CD4-positive, alpha-beta T cell (primary cell): Measurements from ENCODE around the gene TMEM184A. TPM values are rescaled to one million over a fixed set of nuclear protein-coding genes. Genes with fewer than 3 reads are reported as not detected.

Source experiments
- ATAC-seq: fragments of 200-7000 bp; cut with Tn5 transposase; one replicate; pipeline ENCODE4 v1.10.0; 2022; ENCODE audit warnings: mild to moderate bottlenecking; ENCODE audit not compliant: poor library complexity
- CTCF ChIA-PET: fragments of 350-600 bp; sonication (Branson Sonifier 250); formaldehyde crosslinking; loops from one replicate; lab custom pipeline; 2021; ENCODE audit warnings: antibody characterized with exemption, inconsistent platforms; lab: Charles Lee
- POLR2A ChIA-PET: fragments of 350-600 bp; sonication (Branson Sonifier 250); formaldehyde crosslinking; loops from one replicate; lab custom pipeline; 2021; ENCODE audit warnings: antibody characterized with exemption, inconsistent platforms; lab: Charles Lee
- DNase-seq, 14 experiments: peaks; one replicate each; pipeline ENCODE4 v3.0.0-alpha.2; 2013 to 2020; ENCODE audit warnings: mixed read lengths in 2 of 14
- H3K27ac ChIP-seq, 2 donors: one replicate each; pipeline versions ENCODE4 v1.5.1 to v1.7.0; 2013; ENCODE audit warnings: low read length in 2 of 2, low read depth in 1 of 2, mild to moderate bottlenecking in 1 of 2
- H3K27me3 ChIP-seq, 2 experiments: 1 replicate in 1 of 2; 2 replicates in 1 of 2; pipeline versions ENCODE4 v1.6.1 to v1.7.0; 2013; ENCODE audit warnings: low read length in 2 of 2, control low read depth in 1 of 2, mild to moderate bottlenecking in 1 of 2, moderate library complexity in 1 of 2; ENCODE audit not compliant: insufficient read depth in 2 of 2, control insufficient read depth in 1 of 2
- H3K36me3 ChIP-seq: one replicate; pipeline ENCODE4 v1.6.1; 2013; ENCODE audit warnings: low read length, control low read depth; ENCODE audit not compliant: insufficient read depth
- H3K4me1 ChIP-seq: one replicate; pipeline ENCODE4 v1.6.1; 2013; ENCODE audit warnings: low read length, control low read depth; ENCODE audit not compliant: insufficient read depth
- H3K4me3 ChIP-seq: one replicate; pipeline ENCODE4 v1.5.1; 2013; ENCODE audit warnings: mild to moderate bottlenecking, low read length, moderate library complexity
- H3K9me3 ChIP-seq, 2 experiments: 1 replicate in 1 of 2; 2 replicates in 1 of 2; pipeline versions ENCODE4 v1.6.1 to v1.7.0; 2013; ENCODE audit warnings: low read length in 2 of 2, mild to moderate bottlenecking in 2 of 2, control low read depth in 1 of 2, moderate library complexity in 1 of 2; ENCODE audit not compliant: control insufficient read depth in 1 of 2, insufficient read depth in 1 of 2
- H3K27ac Mint-ChIP-seq: one replicate; pipeline ENCODE4 v1.8.0; 2020; ENCODE audit warnings: mixed read lengths
- H3K27me3 Mint-ChIP-seq: one replicate; pipeline ENCODE4 v1.8.0; 2021; ENCODE audit warnings: mixed read lengths
- H3K36me3 Mint-ChIP-seq: one replicate; pipeline ENCODE4 v1.8.0; 2021; ENCODE audit warnings: low read depth, mixed read lengths
- H3K4me1 Mint-ChIP-seq: one replicate; pipeline ENCODE4 v1.8.0; 2021; ENCODE audit warnings: low read depth, mixed read lengths
- H3K4me3 Mint-ChIP-seq: one replicate; pipeline ENCODE4 v1.8.0; 2020; ENCODE audit warnings: mild to moderate bottlenecking, mixed read lengths
- H3K9me3 Mint-ChIP-seq: one replicate; pipeline ENCODE4 v1.8.0; 2020; ENCODE audit warnings: mixed read lengths
- intact Hi-C, 2 experiments: fragments of 100-400 bp; cut with DNase I in 1 of 2; cut with micrococcal nuclease in 1 of 2; formaldehyde crosslinking; loops; one replicate each; pipeline versions ENCODE4 v1.15.1 to v1.9.0; 2023 to 2025; cut with DNase I, micrococcal nuclease
- polyA plus RNA-seq, 2 donors: library from polyadenylated mRNA; unstranded; fragments of 120-200 nt; gene quantifications; one replicate each; pipeline ENCODE4 v1.2.1, GENCODE V29; 2013
- total RNA-seq, 174 experiments: library from RNA in 2 of 174; stranded (reverse) in 2 of 174; gene quantifications; one replicate each; pipeline ENCODE4 v1.2.3 and lab custom pipeline; 2021 to 2026
- TF ChIP-seq, protein P1 (sequence below): fragments of 200-600 bp; IDR thresholded peaks from one replicate; pipeline ENCODE4 v1.8.0; 2022; ENCODE audit warnings: antibody characterized with exemption, mild to moderate bottlenecking

Gene TMEM184A
- under 1 TPM in 1 of 2 experiments, not detected in 1; 0.06 TPM for total RNA-seq
- 0.23 TPM for polyA plus RNA-seq (2013, experiment 1 of 2)
- 0.14 TPM for polyA plus RNA-seq (2013, experiment 2 of 2)
- total RNA-seq (lab: John Stamatoyannopoulos, UW): 0 to 0.81 (median 0.20) reads per million in 172 experiments

DNA sequence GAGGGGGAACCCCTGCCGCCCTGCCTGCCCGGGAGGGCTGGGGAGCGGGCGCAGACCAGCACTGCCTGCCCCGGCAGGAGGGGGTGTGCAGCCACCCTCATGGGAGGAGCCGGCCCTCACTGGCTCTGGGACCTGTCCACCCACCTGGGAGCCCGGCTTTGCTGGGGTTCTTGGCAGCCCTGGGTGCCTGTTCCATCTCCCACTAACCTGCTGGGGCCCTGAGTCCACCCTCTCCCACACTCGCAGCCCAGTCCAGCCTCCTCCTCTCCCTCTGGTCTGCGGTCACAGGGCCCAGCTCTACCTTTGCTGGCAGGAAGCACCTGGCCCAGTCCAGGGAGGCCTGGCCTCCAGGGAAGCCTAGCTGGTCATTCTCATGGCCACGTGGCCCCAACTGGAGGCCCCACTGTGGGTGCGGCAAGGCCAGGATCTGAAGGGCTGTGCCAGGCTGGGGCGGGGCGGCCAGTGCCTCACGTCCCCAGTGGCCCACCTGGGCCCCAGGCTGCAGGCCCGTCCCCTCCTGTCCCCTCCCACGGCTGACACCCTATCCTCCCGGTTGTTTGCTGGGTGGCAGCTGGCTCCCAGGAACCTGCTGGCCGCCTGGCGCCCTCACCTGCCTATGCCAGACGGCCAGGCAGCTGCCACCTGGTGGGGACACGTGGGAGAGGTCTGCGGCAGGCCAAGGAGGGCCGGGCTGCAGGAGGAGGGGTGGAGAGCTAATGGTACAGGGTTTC lies at the start of gene TMEM184A:
Gene TMEM184A, minus strand, starts transcription at position 393 of the 731 bp plus-strand sequence. CDS start 721 bp downstream, outside the sequence.
- H3K4me3 ChIP-seq: no peak within 1 kb of the TSS
- peak in 13 of 14 experiments; percentile 26 to 76 (median 53) for DNase-seq
- H3K36me3 ChIP-seq: no peaks in the 10 kb centered on the region
- no peaks in the 10 kb centered on the region for H3K9me3 Mint-ChIP-seq
- peaks cover 6% of the 10 kb centered on the region for H3K4me1 ChIP-seq
- ATAC-seq: peak; percentile 92
- CTCF ChIA-PET: interaction anchor here (0.6 to 1.7 kb wide), 8 partner anchors 12 to 793 kb away, joined by 3 to 12 read pairs (median 6); no protein-coding TSS in a partner anchor
- H3K9me3 ChIP-seq: no peaks in the 10 kb centered on the region
- no peak within 1 kb of the TSS for H3K27ac Mint-ChIP-seq
- TF ChIP-seq, protein P1, sequence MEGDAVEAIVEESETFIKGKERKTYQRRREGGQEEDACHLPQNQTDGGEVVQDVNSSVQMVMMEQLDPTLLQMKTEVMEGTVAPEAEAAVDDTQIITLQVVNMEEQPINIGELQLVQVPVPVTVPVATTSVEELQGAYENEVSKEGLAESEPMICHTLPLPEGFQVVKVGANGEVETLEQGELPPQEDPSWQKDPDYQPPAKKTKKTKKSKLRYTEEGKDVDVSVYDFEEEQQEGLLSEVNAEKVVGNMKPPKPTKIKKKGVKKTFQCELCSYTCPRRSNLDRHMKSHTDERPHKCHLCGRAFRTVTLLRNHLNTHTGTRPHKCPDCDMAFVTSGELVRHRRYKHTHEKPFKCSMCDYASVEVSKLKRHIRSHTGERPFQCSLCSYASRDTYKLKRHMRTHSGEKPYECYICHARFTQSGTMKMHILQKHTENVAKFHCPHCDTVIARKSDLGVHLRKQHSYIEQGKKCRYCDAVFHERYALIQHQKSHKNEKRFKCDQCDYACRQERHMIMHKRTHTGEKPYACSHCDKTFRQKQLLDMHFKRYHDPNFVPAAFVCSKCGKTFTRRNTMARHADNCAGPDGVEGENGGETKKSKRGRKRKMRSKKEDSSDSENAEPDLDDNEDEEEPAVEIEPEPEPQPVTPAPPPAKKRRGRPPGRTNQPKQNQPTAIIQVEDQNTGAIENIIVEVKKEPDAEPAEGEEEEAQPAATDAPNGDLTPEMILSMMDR: peak; percentile 49
- no peak within 1 kb of the TSS for H3K27ac ChIP-seq
- no peaks in the 10 kb centered on the region for H3K27me3 ChIP-seq
- no peaks in the 10 kb centered on the region for H3K4me1 Mint-ChIP-seq
- H3K36me3 Mint-ChIP-seq: no peaks in the 10 kb centered on the region
- POLR2A ChIA-PET: interaction anchor here (0.9 kb wide), 1 partner anchor 50 kb away, joined by 3 read pairs; no protein-coding TSS in a partner anchor
- H3K4me3 Mint-ChIP-seq: no peak within 1 kb of the TSS
- intact Hi-C loops: no loop called here
- H3K27me3 Mint-ChIP-seq: no peaks in the 10 kb centered on the region

DNA sequence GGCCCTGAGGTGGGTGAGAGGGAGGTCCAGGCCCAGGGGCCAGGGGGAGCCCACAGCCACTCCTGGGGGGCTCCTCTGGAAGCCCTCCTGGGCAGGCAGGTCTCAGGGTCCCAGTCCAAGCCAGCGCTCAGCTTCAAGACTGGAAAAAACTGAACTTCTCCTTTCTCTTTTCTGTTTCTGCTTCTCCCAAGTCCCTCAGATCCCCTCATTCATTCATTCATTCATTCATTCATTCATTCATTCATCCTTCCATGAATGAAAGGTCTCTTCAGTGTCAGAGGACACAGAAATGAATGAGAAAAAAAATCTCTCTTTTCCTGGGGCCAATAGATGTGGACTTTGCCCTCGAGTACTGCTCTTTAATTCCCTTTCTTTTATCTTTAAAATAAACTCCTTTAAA lies 48.4 kb upstream of the TMEM184A start:
- no peak overlapping the region for H3K4me3 ChIP-seq
- H3K9me3 ChIP-seq: no peaks in the 10 kb centered on the region
- no peaks in the 10 kb centered on the region for H3K9me3 Mint-ChIP-seq
- H3K27ac ChIP-seq: no peak overlapping the region
- no peaks in the 10 kb centered on the region for H3K4me1 ChIP-seq
- peaks cover 0 to 5% of the 10 kb centered on the region in 2 experiments for H3K27me3 ChIP-seq
- H3K36me3 ChIP-seq: no peaks in the 10 kb centered on the region
- ChIA-PET CTCF (no interaction called here), POLR2A (no interaction called here)
- no peak overlapping the region for H3K4me3 Mint-ChIP-seq
- no peak for DNase-seq
- TF ChIP-seq, protein P1: no peak
- no peak overlapping the region for H3K27ac Mint-ChIP-seq
- no peaks in the 10 kb centered on the region for H3K36me3 Mint-ChIP-seq
- intact Hi-C loops: no loop called here
- H3K27me3 Mint-ChIP-seq: peaks cover 12% of the 10 kb centered on the region
- ATAC-seq: no peak
- no peaks in the 10 kb centered on the region for H3K4me1 Mint-ChIP-seq

DNA sequence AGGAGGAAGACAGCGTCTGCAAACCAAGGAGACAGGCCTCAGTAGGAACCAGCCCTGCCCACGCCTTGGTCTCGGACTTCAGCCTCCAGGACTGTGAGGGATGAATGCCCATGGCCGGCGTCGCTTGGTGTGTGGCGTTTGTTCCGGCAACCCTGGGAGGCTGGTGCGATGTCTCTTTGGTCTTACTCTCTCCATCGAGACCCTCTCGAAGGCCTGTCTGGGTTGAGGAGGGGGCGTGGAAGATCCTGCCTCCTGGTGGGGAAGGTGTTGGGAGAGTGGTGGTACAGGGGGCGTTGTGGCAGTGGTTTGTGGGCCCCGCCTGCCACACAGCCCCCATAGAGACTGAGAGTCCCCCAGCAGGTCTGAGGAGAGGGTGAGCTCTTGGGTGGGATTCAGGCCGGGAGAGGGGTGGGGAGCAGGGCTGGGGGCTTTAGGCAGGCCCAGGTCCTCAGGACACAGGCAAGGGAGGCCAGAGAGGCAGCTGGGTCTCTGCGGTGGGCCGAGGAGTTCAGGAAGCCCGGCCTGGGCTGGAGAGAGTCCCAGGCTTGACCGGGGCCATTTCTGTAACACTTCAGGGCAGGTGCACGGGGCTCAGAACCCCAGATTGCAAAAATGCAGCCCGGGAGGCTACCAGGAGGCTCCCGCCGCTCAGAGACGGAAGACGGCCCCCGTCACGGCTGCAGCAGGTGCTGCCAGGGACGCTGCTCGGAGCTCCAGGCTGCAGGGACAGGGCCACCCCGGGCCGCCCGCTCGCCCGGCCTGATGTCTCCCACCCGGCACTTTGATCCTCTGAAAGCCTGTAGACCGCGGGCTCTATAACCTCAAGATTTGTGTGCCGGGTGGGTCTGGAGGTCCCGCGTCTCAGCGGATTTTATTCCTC lies 47.6 kb upstream of the TMEM184A start:
- H3K9me3 ChIP-seq: no peaks in the 10 kb centered on the region
- H3K36me3 ChIP-seq: no peaks in the 10 kb centered on the region
- H3K4me1 ChIP-seq: no peaks in the 10 kb centered on the region
- H3K27me3 ChIP-seq: peaks cover 0 to 5% of the 10 kb centered on the region in 2 experiments
- H3K27me3 Mint-ChIP-seq: peaks cover 12% of the 10 kb centered on the region
- H3K9me3 Mint-ChIP-seq: no peaks in the 10 kb centered on the region
- no peak overlapping the region for H3K27ac Mint-ChIP-seq
- intact Hi-C loops: no loop called here
- H3K4me3 ChIP-seq: no peak overlapping the region
- ATAC-seq (no peak), DNase-seq (no peak)
- H3K4me1 Mint-ChIP-seq: no peaks in the 10 kb centered on the region
- ChIA-PET POLR2A (no interaction called here), CTCF (no interaction called here)
- H3K36me3 Mint-ChIP-seq: no peaks in the 10 kb centered on the region
- no peak overlapping the region for H3K4me3 Mint-ChIP-seq
- H3K27ac ChIP-seq: no peak overlapping the region
- TF ChIP-seq, protein P1: no peak
